HepG2 (cell line): ENCODE results near the gene TEX261. TPM values are rescaled to one million over a fixed set of nuclear protein-coding genes. Genes with fewer than 3 reads are reported as not detected.

Source experiments
- ELF3 ChIP-seq: IDR thresholded peaks from 2 replicates; pipeline ENCODE4 v1.6.1; 2016; ENCODE audit warnings: missing genetic modification reagents, missing compliant biosample characterization
- IKZF5 ChIP-seq: IDR thresholded peaks from 2 replicates; pipeline ENCODE4 v1.6.1; 2018; ENCODE audit warnings: missing genetic modification reagents, mild to moderate bottlenecking, missing compliant biosample characterization
- KMT2A ChIP-seq: sonication (generic); formaldehyde crosslinking; IDR thresholded peaks from 2 replicates; pipeline ENCODE4 v1.4.0; 2020; ENCODE audit warnings: missing genetic modification reagents
- SAP130 ChIP-seq: IDR thresholded peaks from 2 replicates; pipeline ENCODE4 v1.6.1; 2016; ENCODE audit warnings: low read depth
- ZBTB7A ChIP-seq: sonication (generic); formaldehyde crosslinking; IDR thresholded peaks from 2 replicates; pipeline ENCODE4 v1.8.0; 2022; ENCODE audit warnings: mild to moderate bottlenecking, missing genetic modification reagents
- ZNF724P ChIP-seq: sonication (generic); formaldehyde crosslinking; IDR thresholded peaks from 2 replicates; pipeline ENCODE4 v1.8.0; 2022; ENCODE audit warnings: missing genetic modification reagents, borderline replicate concordance
- polyA plus RNA-seq, 8 experiments: library from polyadenylated mRNA; depleted of rRNA in 3 of 8; stranded (reverse) in 7 of 8; unstranded in 1 of 8; fragments of >200 nt; fragmentation: Illumina TruSeq in 4 of 8; extraction: Trizol in 4 of 8; gene quantifications; 2 replicates each; pipeline versions ENCODE4 v1.2.1 to v1.2.3, GENCODE V29; 2011 to 2016; ENCODE audit warnings: low read depth in 4 of 8, missing spikeins in 1 of 8, mixed read lengths in 1 of 8; ENCODE audit not compliant: insufficient read depth in 1 of 8
- total RNA-seq, 5 experiments: library from RNA; depleted of rRNA; stranded (reverse); fragments of >200 nt; fragmentation: Illumina TruSeq; extraction: Trizol; gene quantifications; 2 replicates each; pipeline ENCODE4 v1.2.3, GENCODE V29; 2016; ENCODE audit warnings: low read depth in 1 of 5
- TF ChIP-seq, protein P1 (sequence below): sonication (generic); formaldehyde crosslinking; IDR thresholded peaks from 2 replicates; pipeline ENCODE4 v1.4.0; 2020; ENCODE audit warnings: mild to moderate bottlenecking, missing genetic modification reagents
- TF ChIP-seq, protein P2 (sequence below): sonication (generic); formaldehyde crosslinking; conservative IDR thresholded peaks from 2 replicates; pipeline ENCODE4 v1.4.0; 2020; ENCODE audit warnings: missing genetic modification reagents
- TF ChIP-seq, protein P3 (sequence below): IDR thresholded peaks from 2 replicates; pipeline ENCODE4 v1.4.0; 2020; ENCODE audit warnings: mild to moderate bottlenecking, missing genetic modification reagents

TEX261 gene
- total and polyA plus RNA-seq, 2 of the 13 experiments (the other 11 are each of a cell fraction or from before 2014, with no cell fraction given): 43.8 to 78.7 TPM

GRCh38 chr2:70946832-70947442 lies 47.7 kb downstream of the TEX261 start (continued):
- TF ChIP-seq, protein P1, sequence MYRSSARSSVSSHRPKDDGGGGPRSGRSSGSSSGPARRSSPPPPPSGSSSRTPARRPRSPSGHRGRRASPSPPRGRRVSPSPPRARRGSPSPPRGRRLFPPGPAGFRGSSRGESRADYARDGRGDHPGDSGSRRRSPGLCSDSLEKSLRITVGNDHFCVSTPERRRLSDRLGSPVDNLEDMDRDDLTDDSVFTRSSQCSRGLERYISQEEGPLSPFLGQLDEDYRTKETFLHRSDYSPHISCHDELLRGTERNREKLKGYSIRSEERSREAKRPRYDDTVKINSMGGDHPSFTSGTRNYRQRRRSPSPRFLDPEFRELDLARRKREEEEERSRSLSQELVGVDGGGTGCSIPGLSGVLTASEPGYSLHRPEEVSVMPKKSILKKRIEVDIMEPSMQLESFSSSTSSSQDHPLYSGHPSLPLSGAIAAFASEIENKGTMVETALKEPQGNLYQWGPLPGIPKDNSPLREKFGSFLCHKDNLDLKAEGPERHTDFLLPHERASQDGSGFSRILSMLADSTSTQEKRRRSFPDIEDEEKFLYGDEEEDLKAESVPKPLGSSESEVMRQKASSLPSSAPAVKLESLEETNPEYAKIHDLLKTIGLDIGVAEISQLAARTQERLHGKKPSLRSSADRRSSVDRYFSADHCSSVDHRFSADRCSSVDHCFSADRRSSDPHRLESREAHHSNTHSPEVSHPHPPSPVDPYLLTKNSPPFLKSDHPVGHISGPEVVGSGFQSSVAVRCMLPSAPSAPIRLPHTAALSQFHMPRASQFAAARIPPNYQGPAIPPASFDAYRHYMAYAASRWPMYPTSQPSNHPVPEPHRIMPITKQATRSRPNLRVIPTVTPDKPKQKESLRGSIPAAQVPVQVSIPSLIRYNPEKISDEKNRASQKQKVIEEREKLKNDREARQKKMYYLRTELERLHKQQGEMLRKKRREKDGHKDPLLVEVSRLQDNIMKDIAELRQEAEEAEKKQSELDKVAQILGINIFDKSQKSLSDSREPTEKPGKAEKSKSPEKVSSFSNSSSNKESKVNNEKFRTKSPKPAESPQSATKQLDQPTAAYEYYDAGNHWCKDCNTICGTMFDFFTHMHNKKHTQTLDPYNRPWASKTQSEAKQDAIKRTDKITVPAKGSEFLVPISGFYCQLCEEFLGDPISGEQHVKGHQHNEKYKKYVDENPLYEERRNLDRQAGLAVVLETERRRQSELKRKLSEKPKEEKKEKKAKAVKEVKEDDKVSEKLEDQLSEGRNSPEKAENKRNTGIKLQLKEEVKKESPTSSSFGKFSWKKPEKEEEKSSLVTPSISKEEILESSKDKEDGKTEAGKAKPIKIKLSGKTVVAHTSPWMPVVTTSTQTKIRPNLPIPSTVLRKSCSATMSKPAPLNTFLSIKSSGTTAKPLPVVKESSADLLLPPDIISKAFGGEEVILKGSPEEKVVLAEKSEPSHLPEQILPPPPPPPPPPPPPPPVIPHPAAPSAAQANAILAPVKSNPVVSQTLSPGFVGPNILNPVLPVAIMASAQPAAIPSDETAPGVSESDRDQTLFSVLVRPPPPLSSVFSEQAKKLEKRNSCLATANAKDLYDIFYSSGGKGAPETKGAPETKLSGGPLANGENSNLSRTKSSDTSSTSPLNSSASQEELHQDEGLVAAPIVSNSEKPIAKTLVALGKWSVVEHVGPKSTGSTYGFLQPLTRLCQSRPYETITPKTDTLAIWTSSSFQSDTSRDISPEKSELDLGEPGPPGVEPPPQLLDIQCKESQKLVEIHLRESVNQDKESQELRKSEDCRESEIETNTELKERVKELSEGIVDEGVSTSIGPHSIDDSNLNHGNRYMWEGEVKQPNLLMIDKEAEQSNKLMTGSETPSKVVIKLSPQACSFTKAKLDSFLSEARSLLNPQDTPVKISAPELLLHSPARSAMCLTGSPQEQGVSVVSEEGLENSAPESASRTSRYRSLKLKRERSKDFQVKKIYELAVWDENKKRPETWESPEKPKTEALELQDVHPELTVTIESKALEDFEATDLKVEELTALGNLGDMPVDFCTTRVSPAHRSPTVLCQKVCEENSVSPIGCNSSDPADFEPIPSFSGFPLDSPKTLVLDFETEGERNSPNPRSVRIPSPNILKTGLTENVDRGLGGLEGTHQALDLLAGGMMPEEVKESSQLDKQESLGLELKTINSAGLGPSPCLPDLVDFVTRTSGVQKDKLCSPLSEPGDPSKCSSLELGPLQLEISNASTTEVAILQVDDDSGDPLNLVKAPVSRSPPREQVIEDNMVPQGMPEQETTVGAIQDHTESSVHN (CRISPR knock-in tag): no peak
- TF ChIP-seq ZBTB7A: no peak
- TF ChIP-seq SAP130: 0 out of 2 replicates have a peak, but pooled peaks have one; percentile 20
- TF ChIP-seq, protein P2, sequence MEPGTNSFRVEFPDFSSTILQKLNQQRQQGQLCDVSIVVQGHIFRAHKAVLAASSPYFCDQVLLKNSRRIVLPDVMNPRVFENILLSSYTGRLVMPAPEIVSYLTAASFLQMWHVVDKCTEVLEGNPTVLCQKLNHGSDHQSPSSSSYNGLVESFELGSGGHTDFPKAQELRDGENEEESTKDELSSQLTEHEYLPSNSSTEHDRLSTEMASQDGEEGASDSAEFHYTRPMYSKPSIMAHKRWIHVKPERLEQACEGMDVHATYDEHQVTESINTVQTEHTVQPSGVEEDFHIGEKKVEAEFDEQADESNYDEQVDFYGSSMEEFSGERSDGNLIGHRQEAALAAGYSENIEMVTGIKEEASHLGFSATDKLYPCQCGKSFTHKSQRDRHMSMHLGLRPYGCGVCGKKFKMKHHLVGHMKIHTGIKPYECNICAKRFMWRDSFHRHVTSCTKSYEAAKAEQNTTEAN (CRISPR knock-in tag): no peak
- peak; percentile 18; the same call in 1 of the 2 replicates for TF ChIP-seq IKZF5 (CRISPR knock-in tag)
- TF ChIP-seq, protein P3, sequence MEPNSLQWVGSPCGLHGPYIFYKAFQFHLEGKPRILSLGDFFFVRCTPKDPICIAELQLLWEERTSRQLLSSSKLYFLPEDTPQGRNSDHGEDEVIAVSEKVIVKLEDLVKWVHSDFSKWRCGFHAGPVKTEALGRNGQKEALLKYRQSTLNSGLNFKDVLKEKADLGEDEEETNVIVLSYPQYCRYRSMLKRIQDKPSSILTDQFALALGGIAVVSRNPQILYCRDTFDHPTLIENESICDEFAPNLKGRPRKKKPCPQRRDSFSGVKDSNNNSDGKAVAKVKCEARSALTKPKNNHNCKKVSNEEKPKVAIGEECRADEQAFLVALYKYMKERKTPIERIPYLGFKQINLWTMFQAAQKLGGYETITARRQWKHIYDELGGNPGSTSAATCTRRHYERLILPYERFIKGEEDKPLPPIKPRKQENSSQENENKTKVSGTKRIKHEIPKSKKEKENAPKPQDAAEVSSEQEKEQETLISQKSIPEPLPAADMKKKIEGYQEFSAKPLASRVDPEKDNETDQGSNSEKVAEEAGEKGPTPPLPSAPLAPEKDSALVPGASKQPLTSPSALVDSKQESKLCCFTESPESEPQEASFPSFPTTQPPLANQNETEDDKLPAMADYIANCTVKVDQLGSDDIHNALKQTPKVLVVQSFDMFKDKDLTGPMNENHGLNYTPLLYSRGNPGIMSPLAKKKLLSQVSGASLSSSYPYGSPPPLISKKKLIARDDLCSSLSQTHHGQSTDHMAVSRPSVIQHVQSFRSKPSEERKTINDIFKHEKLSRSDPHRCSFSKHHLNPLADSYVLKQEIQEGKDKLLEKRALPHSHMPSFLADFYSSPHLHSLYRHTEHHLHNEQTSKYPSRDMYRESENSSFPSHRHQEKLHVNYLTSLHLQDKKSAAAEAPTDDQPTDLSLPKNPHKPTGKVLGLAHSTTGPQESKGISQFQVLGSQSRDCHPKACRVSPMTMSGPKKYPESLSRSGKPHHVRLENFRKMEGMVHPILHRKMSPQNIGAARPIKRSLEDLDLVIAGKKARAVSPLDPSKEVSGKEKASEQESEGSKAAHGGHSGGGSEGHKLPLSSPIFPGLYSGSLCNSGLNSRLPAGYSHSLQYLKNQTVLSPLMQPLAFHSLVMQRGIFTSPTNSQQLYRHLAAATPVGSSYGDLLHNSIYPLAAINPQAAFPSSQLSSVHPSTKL (CRISPR knock-in tag): 0 out of 2 replicates have a peak, but pooled peaks have one; percentile 22
- no peak for TF ChIP-seq ZNF724P
- peak; percentile 79 for TF ChIP-seq ELF3
- TF ChIP-seq KMT2A: no peak
